Activated CD4-positive, alpha-beta T cell treated with anti-CD3 and anti-CD28 coated beads for 24 hours (primary cell): ENCODE results near the gene OSGEP.
A peak's percentile ranks its signal among the peaks of the same experiment; 100 is the strongest.
"Not testable (repeated sequence)": the region's sequence is repeated elsewhere in the genome, so short reads cannot be mapped to it uniquely, and the experiment has no call there.

Source experiments
- DNase-seq, 2 donors: peaks; one replicate each; pipeline ENCODE4 v3.0.0-alpha.2; 2020; ENCODE audit warnings: low read depth in 2 of 2

Gene OSGEP

DNA sequence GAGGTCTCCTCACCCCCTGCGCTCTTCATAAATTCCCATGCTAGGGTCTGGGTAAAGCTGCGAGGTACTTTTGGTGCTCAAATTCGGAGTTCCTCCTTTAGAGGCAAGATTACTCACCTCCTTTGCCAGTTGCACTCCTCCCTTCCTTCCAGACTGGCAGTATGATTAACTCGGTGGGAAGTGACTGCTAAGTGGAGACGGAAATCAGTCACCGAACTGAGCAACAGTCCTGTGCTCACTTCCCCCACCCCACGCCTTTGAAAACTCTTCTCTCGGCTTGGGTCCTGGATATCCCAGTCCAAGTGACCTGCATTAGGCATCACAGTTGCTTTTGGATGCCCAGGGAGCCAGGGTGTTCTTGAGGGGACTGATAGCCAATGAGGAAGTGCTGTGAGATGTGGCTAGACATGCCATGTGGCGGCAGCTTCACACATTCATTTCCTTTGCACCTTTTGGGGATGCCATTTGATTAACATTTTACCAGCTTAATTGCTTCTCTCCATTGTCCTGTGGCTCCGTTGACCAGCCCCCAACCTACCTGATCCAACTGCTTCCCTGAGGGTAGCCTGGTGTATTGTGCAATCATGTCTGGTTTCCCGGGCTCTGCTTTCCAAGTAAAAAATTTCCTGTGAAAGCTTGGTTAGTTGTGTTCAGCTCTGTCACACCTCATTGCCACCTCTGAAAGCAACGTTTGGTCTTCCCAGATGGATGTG, 15.4 kb upstream of the OSGEP start:
- DNase-seq: peak; percentile 37 to 43

DNA sequence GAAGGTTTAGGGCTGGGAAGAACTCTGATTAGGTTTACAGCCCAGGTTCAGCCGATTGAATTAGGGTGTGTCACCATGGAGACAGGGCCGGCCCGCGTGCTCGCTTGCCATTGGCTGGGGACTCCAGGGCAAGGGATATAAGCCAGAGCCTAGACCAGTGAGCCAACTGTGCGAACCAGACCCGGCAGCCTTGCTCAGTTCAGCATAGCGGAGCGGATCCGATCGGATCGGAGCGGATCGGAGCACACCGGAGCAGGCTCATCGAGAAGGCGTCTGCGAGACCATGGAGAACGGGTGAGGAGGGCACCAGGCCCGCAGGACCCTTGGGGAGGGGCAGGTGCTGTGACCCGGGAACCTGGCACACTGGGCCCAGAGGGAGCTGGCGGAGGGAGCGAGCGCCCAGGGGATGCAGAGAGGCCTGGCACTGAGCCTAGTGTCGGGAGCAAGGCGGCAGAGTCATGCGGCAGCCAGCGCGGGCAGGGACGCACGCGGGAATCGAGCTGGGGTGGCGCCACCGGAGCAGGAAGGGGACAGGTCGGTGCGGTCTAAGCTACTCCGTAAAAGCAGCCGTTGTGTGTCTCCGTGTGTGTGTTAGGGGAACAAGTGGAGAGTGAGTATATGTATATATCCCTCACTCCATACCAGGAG, 14.8 kb upstream of the OSGEP start, which contains the start of gene PNP:
TSS of gene PNP (plus strand) at position 165 of the 648 bp plus-strand sequence. CDS start at position 284, 119 bp downstream.
- DNase-seq: peak; percentile 80 to 83

DNA sequence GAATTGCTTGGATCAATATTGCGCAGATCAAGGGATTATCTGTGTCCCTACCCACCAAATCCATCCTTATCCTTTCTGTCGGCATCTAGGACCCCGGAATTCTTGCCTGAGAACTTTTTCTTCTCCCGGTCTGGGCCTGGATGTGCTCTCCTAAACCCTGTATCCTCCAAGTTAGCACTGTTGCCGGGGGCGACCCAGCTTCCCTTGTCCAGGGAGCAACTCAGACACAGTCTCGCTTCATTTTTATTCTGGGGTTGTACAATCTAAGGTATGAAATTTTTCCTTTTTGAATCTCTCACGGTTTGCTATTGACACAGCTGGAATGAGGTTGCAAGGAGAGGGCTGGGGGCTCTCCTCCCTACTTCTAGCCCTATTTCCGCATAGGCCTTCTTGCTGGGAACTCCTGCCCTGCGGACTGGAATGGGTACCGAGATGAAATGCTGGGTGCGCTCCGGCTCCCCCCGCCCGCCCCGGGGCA, 14.2 kb upstream of the OSGEP start:
- no peak for DNase-seq

DNA sequence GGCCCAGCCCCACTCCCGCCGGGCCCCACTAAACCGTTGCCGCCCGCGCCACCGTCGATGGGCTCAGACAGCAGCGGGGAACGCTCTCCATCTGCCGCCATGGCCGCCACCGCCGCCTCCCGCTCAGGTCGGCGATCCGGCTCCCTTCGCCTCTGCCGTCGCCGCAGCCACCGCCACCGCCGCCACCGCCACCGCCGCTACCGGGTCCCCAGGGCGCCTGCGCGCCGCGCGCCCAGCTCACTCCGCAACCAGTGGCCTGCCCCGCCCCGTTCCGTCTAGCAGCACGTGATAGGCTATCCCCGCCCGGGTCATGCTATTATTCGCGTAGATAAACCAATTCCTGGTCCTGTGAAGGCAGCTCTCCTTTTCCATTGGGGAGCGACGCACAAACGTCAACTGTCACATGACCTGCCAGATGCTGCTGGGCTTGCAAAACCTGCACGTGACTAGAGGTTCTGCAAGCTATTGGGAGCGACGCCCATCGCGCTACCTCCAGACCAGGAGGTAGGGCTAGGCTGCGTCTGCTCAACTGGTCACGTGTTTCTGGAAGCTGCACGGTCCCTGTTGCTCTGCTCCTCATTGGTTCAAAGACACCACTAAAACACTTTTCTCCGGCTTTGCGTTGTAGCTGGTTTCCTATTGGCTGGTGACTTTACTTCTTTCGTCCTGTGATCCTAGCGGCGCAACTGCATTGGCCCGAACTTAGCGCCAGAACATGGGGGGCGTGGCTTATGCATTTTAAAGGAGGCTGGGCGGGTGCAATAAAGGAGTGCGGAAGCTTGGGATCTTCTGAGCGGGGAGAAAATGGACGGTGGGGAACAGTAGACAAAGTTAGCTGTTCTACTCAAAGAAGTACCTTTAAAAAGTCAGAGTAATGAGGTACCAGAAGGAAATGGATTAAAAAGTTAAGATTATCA, 6.9 kb upstream of the OSGEP start, which contains the start of gene PIP4P1:
TSS of gene PIP4P1 (minus strand) at position 210 of the 917 bp plus-strand sequence. CDS start at position 101, 109 bp downstream.
- peak; percentile 95 to 97 for DNase-seq

DNA sequence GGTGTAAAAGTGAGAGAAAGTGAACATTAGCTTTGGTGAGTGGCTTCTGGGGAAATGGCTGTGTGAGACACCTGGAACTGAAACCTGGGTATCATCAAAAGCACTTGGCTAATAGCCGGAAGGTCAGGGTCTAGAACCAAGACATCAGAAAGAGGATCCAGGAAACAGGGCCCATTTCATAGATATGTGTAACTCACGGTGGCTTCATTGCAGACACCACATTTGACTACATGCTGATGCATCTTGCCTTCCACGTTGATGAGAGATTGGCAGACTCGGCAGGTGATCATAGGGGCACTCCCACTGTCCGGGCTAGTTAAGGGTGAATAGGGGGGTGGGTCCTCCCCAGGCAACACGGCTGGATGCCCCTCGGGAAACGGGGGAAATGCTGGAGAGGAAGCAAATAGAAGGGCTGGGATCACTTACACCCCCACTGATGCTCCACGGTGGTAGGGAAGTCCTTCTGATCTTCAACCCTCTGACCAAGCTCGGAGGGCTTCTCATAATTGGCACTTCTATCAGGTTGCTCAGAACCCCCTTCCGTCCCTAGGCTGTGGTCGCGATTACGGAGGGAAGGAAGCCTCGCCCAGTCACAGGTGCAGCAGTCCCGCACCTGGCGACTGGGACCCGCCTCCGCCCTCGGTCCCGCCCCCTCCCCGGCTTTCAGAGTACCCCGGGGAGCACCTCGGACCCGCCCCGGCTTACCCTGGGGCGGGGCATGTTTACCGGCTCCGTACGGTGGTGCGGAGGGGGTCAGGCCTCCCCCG, 6.0 kb upstream of the OSGEP start:
- DNase-seq: peak; percentile 16 to 25

DNA sequence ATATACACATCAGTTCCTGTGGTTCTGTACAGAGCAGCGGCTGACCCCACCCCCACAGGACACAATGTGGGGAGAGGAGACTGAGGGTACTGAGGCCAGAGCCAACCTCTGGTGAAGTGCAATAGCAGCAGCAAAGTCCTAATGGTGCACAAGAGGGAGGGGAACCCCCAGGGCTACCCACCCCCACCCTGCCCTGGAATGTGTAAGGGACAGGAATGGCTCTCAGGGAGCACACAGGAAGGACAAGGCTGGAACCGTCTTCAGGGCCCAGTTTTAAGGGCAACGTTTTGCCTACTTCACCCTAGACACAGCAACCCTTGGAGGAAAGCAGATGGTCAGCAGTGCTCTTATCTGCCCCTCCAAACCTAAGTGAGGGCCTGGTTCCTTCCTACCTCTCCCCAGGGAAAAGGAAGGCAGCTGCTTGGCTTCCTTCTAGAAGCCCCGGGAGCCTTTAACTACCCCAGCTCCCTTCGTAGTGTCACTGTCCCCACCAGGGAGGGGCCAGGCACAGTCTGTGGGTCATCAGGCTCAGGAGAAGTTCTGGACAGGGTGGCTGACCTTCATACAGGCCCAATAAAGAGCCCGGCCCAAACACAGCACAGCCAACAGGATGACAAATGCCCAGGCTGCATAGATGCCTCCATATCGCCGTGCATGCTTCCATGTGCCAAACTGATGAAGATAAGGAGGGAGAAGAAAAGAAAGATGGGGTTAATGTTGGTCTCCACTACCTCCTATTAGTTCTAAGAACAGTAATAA, 3.6 kb upstream of the OSGEP start:
- DNase-seq: no peak

DNA sequence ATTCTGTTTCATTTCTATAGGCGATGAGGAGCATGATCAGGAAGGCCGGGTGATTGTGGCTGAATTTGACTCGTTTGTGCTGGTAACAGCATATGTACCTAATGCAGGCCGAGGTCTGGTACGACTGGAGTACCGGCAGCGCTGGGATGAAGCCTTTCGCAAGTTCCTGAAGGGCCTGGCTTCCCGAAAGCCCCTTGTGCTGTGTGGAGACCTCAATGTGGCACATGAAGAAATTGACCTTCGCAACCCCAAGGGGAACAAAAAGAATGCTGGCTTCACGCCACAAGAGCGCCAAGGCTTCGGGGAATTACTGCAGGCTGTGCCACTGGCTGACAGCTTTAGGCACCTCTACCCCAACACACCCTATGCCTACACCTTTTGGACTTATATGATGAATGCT, 2.4 kb upstream of the OSGEP start:
- DNase-seq: no peak

DNA sequence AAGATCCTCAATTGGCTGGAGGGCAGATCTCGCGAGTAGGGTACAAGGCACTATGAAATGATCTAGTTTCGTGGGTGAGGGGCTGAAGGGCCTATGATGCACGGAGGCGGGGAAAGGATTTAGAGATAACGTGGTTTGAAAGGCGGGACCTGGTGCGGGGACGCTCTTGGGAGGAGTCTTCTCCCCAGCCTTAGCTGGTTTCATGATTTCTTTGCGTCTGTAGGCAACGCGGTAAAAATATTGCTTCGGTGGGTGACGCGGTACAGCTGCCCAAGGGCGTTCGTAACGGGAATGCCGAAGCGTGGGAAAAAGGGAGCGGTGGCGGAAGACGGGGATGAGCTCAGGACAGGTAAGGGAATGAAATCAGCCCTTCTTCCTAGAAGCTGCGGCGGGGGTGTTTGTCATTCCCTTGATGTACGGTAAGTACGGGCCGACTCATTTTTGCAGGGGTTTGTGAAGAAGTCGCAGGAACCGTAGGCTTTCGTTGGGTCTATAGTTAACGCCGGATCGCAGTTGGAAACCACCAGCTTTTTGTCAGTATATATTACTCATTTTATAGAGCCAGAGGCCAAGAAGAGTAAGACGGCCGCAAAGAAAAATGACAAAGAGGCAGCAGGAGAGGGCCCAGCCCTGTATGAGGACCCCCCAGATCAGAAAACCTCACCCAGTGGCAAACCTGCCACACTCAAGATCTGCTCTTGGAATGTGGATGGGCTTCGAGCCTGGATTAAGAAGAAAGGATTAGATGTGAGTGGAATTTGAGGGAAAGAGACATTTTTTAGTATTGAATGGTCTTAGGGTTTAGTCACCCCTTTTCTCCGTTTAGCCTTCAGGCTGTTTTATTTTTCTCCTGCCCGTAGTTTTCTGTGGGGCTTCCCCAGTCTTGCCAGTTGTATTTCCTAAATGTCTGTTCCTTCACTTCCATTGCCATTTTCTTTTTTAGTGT, 1.0 kb upstream of the OSGEP start:
- no peak for DNase-seq

DNA sequence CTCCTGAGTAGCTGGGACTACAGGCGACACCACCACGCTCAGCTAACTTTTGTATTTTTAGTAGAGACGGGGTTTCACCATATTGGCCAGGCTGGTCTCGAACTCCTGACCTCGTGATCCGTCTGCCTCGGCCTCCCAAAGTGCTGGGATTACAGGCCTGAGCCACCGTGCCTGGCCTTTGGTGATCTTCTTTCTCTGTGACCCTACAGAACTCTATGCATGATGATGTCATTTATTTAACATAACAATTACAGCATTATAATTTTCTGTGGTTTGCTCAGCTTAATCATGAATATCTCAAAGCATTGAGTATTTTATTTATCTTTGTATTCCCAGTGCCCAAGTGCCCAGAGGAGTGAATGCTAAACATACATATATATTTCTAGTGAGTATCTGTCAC, 1.8 kb downstream of the OSGEP start:
- DNase-seq: not testable (repeated sequence)

DNA sequence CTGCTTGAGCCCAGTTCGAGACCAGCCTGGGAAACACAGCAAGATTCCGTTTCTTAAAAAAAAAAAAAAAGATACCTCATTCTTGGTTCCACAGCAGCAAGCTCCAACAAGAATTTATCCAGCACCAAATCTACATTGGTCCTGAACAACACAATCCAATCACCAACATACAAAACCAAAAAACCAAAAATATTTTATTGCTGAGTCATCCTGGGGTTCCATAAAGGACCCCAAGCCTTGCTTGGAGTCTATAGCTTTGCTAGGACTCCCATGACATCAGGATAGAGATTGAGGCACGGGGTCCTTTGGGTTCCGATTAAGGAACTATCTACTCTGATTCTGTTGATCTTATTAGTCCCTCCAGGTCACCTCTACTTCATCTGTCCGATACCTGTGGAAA, 7.7 kb downstream of the OSGEP start:
- no peak for DNase-seq

DNA sequence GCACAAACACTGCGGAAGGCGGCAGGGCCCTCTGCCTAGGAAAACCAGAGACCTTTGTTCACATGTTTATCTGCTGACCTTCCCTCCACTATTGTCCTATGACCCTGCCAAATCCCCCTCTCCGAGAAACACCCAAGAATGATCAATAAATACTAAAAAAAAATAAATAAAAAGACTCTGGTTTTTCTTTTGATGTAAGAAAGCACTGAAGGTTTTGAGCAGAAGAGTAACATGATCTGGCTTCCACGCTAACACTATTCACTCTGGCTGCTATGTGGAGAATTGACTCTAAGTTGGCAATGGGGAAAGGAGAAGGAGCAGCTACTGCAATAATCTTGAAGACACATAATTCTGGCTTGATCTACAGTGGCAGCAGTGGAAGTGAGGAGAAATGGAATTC, 11.0 kb downstream of the OSGEP start:
- DNase-seq: not testable (repeated sequence)

DNA sequence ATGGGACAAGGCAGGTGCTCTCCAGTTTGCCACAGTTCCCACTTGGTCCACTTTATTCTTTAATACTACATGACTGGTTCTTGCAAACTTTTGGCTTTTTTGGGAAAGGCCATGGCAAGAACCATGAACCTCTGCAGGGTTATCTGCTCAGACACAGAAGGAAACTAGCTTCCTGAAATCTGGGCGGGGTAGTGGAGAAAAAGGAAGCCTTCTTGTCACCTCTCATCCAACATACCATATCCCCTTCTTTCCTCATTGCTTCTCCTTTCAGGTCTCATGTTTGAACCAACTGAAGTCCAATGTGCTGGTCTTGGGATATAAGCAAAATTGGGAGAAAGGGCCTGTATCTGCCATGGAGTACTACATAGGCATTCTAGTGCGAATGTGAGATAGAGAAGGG, 13.2 kb downstream of the OSGEP start:
- DNase-seq: no peak

DNA sequence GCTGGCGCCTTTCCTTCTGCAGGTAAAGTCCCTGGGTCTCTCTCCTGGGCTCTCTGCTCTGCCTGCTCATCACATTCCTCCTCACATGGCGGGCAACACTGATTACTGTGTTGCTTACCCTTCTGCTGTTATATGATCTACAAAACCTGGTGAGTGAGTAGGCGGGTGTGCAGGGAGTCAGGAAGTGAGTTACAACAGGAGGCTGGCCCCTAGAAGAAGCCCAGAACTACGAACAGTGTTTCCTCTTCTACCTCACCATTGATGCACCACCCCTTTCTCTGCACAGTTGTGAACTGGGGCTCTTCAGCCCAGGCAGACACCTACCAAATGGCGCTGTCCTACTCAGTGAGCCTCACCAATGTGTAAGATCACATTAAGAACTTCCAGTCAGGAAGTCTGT, 13.7 kb downstream of the OSGEP start:
- DNase-seq: no peak

DNA sequence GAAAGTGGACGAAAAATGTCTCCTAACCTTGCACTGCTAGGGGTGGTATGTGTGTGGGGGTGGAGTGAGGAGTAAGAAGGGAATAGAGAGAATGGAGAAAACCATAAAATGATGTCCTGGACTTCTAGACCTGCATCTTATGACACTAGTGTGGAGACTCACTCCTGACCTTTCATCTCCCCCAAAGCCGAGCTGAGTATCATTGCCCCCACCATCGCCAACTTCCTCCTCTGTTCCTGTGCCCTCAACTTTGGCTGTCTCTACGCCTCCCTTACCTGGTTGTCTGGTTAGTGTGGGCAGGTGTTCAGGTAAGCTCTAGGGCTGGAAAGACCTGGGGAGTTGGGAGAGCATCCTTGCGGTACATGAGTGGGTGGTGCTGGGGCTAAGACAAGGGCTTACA, 14.1 kb downstream of the OSGEP start:
- no peak for DNase-seq

DNA sequence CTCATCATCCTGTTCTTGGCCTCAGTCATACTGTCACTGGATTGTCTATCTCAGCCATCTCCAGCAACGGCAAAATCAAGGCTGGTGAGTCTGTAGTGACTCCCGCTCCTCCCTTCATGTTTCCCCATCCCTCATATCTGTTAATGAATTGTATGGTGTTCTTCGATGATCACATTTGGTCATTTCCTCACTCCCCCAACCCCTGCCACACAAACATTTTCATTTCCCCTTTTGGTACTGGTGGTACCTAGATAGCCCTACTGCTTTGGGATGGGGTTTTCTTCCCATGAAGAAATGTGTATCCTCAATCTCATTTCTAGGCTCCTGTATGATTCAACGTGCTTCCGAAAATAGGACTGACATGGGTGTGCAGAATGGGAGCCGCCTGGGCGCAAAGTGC, 15.9 kb downstream of the OSGEP start:
- no peak for DNase-seq

DNA sequence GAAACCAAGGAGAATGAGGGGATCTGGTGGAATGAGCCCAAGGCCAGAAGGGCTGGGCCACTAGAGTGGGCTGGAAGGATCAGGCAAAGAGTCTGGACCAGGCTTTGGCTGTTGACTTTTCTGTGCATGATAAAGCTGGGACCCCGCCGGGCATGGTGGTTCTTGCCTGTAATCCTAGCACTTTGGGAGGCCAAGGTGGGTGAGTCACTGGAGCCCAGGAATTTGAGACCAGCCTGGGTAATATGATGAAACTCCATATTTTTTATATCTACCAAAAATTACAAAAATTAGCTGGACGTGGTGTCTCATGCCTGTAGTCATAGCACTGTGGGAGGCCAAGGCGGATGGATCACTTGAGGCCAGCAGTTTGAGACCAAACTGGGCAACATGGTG, 18.3 kb downstream of the OSGEP start:
- no peak for DNase-seq

DNA sequence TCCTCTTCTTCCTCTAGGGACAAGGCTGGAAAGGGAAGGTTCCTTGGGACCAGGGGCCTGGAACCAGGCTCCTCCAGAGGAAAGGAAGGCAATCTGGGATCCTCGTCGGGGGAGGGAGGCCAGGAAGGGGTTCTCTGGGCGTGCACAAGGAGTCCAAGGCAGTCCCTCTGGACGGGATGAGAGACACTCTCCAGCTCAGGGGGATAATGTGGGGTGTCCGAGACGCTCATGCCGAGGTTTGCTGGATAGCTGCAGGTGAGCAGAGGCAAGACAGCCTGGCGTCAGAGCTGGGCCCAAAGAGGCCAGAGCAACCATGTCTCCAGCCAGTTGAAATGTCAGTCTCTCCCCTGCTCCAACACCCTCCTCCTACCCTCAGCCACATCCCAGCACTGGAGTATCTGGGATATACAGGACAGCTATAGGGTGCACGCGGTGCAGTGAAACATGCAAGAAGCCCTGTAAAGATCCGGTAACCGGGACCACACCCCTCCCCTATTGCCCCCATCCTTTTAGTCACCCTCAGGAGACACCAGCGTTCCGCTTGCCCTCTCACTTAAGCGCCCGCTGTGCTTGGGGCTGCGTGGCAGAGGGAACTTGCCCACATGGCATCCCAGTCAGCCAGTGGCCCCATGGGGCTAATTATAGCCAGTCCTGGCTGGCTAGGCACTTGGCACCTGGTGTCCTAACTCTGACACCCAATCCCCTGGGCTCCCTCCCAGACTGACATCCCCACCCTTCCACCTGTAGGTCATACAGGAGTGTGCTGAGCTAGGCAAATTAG, 18.8 kb downstream of the OSGEP start, which contains the start of gene KLHL33:
TSS of gene KLHL33 (minus strand) at position 585 of the 781 bp plus-strand sequence. CDS start at position 230, 355 bp downstream.
- no peak for DNase-seq
